ENCODE data around the gene SFSWAP.

SFSWAP gene

GRCh38 chr12:131830914-131831571, 120.2 kb downstream of the SFSWAP start:
- TF ChIP-seq CTCF (conservative IDR thresholded peaks at IDR 0.05; ENCODE audit: low read length), result no peak
- no peak for DNase-seq (ENCODE audit: low read depth)
- peak overlapping the region; percentile 76 for H3K4me3 ChIP-seq (ENCODE audit: low read length)

GRCh38 chr12:131831635-131832041, 120.7 kb downstream of the SFSWAP start:
- H3K4me3 ChIP-seq (ENCODE audit: low read length), result peak overlapping the region; percentile 76
- peak; percentile 94 for DNase-seq (ENCODE audit: low read depth)
- no peak for TF ChIP-seq CTCF (conservative IDR thresholded peaks at IDR 0.05; ENCODE audit: low read length)

- no peak for TF ChIP-seq CTCF (conservative IDR thresholded peaks at IDR 0.05; ENCODE audit: low read length)
- peak overlapping the region; percentile 65 for H3K4me3 ChIP-seq (ENCODE audit: low read length)
- peak; percentile 81 for DNase-seq (ENCODE audit: low read depth)
These were observed 121.7 kb downstream of the SFSWAP start for GRCh38 chr12:131832321-131833231.

- no peak for TF ChIP-seq CTCF (conservative IDR thresholded peaks at IDR 0.05; ENCODE audit: low read length)
- no peak overlapping the region for H3K4me3 ChIP-seq (ENCODE audit: low read length)
- DNase-seq (ENCODE audit: low read depth), result no peak
These were observed 122.5 kb downstream of the SFSWAP start for GRCh38 chr12:131833288-131833895.

GRCh38 chr12:131833896-131834641, 123.2 kb downstream of the SFSWAP start:
- TF ChIP-seq CTCF (conservative IDR thresholded peaks at IDR 0.05; ENCODE audit: low read length), result peak; percentile 48
- H3K4me3 ChIP-seq (ENCODE audit: low read length), result no peak overlapping the region
- no peak for DNase-seq (ENCODE audit: low read depth)

GRCh38 chr12:131834798-131835615, 124.1 kb downstream of the SFSWAP start:
- no peak for DNase-seq (ENCODE audit: low read depth)
- no peak for TF ChIP-seq CTCF (conservative IDR thresholded peaks at IDR 0.05; ENCODE audit: low read length)
- no peak overlapping the region for H3K4me3 ChIP-seq (ENCODE audit: low read length)
